GM19240 (cell line): ENCODE results near the gene SERPINH1.

ENCODE experiments used
- DNase-seq: peaks from one replicate; pipeline ENCODE4 v3.0.0; 2011; ENCODE audit warnings: low spot score; ENCODE audit not compliant: insufficient read length

The SERPINH1 gene

GRCh38 chr11:75532200-75533048, 29.6 kb upstream of the SERPINH1 start:
- DNase-seq: peak; percentile 59

- DNase-seq: no peak
Measured at GRCh38 chr11:75533896-75534258, 28.2 kb upstream of the SERPINH1 start.

- no peak for DNase-seq
Measured at GRCh38 chr11:75534259-75535069, 27.6 kb upstream of the SERPINH1 start.

GRCh38 chr11:75535071-75535470, 27.0 kb upstream of the SERPINH1 start:
- DNase-seq: no peak

- peak; percentile 83 for DNase-seq
Measured at GRCh38 chr11:75536786-75537641, 25.0 kb upstream of the SERPINH1 start.

- no peak for DNase-seq
Measured at GRCh38 chr11:75537740-75538139, 24.3 kb upstream of the SERPINH1 start.

GRCh38 chr11:75538150-75538942, 23.7 kb upstream of the SERPINH1 start:
- DNase-seq: no peak

GRCh38 chr11:75539459-75540334, 22.4 kb upstream of the SERPINH1 start:
- DNase-seq: no peak

- no peak for DNase-seq
Measured at GRCh38 chr11:75541193-75542087, 20.6 kb upstream of the SERPINH1 start.

- DNase-seq: no peak
Measured at GRCh38 chr11:75542088-75542438, 20.0 kb upstream of the SERPINH1 start.

GRCh38 chr11:75543806-75544205, 18.2 kb upstream of the SERPINH1 start:
- no peak for DNase-seq

GRCh38 chr11:75547177-75547576, 14.9 kb upstream of the SERPINH1 start:
- no peak for DNase-seq

GRCh38 chr11:75547617-75548058, 14.4 kb upstream of the SERPINH1 start:
- DNase-seq: peak; percentile 67

- no peak for DNase-seq
Measured at GRCh38 chr11:75548595-75549272, 13.3 kb upstream of the SERPINH1 start.

GRCh38 chr11:75549370-75549958, 12.6 kb upstream of the SERPINH1 start:
- no peak for DNase-seq

GRCh38 chr11:75553182-75553581, 8.9 kb upstream of the SERPINH1 start:
- DNase-seq: no peak

- no peak for DNase-seq
Measured at GRCh38 chr11:75553889-75554257, 8.2 kb upstream of the SERPINH1 start.
